ENCODE results near the gene KIAA0319L.

DNA sequence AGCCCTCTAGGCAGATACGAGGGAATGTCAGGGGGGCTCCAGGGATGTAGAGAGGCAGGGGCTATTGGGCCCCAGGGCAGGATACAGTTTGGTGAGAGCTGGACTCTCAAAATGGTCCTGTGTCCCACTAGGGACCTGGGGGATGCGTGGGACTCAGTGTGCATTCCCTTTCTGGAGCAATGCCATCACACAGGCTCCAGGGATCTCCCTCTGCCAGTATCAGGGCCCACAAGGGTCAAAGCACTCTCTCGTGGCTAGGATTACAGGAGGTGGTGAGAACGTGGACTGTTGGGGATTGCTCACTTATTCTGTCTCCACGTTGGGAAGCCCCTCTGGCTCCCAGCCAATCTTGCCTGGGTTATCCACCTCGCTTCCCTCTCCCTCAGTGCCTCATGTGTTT lies 25.8 kb downstream of the KIAA0319L start:
- TF ChIP-seq, protein P1, sequence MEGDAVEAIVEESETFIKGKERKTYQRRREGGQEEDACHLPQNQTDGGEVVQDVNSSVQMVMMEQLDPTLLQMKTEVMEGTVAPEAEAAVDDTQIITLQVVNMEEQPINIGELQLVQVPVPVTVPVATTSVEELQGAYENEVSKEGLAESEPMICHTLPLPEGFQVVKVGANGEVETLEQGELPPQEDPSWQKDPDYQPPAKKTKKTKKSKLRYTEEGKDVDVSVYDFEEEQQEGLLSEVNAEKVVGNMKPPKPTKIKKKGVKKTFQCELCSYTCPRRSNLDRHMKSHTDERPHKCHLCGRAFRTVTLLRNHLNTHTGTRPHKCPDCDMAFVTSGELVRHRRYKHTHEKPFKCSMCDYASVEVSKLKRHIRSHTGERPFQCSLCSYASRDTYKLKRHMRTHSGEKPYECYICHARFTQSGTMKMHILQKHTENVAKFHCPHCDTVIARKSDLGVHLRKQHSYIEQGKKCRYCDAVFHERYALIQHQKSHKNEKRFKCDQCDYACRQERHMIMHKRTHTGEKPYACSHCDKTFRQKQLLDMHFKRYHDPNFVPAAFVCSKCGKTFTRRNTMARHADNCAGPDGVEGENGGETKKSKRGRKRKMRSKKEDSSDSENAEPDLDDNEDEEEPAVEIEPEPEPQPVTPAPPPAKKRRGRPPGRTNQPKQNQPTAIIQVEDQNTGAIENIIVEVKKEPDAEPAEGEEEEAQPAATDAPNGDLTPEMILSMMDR (IDR thresholded peaks at IDR 0.05) = no peak
- TF ChIP-seq POLR2A (IDR thresholded peaks at IDR 0.05) = no peak

Measured in testis (tissue), 2 donors.